Renal pelvis (tissue), 4 donors: Measurements from ENCODE around the gene PRKCB. TPM values are rescaled to one million over a fixed set of nuclear protein-coding genes. Genes with fewer than 3 reads are reported as not detected.
A peak's percentile ranks its signal among the peaks of the same experiment; 100 is the strongest.

Experiments
- DNase-seq: peaks from one replicate; pipeline ENCODE4 v3.0.0-alpha.2; 2013
- polyA plus RNA-seq, 3 donors: library from polyadenylated mRNA; unstranded; fragments of 120-200 nt; gene quantifications; one replicate each; pipeline ENCODE4 v1.2.1, GENCODE V29; 2013; ENCODE audit not compliant: insufficient read length in 3 of 3

PRKCB gene
- polyA plus RNA-seq, 3 donors: 2.6 to 4.5 (median 3.8) TPM

- DNase-seq: no peak
Observed at GRCh38 chr16:23934610-23935236, 98.9 kb downstream of the PRKCB start.

- DNase-seq: no peak
Observed at GRCh38 chr16:23940111-23940510, 104.3 kb downstream of the PRKCB start.

- DNase-seq: no peak
Observed at GRCh38 chr16:23941025-23941424, 105.2 kb downstream of the PRKCB start.

GRCh38 chr16:23941963-23942564, 106.3 kb downstream of the PRKCB start:
- peak; percentile 21 for DNase-seq

- no peak for DNase-seq
Observed at GRCh38 chr16:23943604-23944003, 107.8 kb downstream of the PRKCB start.

GRCh38 chr16:23944381-23944780, 108.6 kb downstream of the PRKCB start:
- no peak for DNase-seq

- no peak for DNase-seq
Observed at GRCh38 chr16:23945243-23945642, 109.5 kb downstream of the PRKCB start.

- DNase-seq: no peak
Observed at GRCh38 chr16:23947838-23948237, 112.1 kb downstream of the PRKCB start.

GRCh38 chr16:23948949-23949411, 113.2 kb downstream of the PRKCB start:
- no peak for DNase-seq

GRCh38 chr16:23949630-23950290, 114.0 kb downstream of the PRKCB start:
- no peak for DNase-seq

GRCh38 chr16:23950291-23950894, 114.6 kb downstream of the PRKCB start:
- DNase-seq: no peak

- no peak for DNase-seq
Observed at GRCh38 chr16:23950898-23951297, 115.1 kb downstream of the PRKCB start.

GRCh38 chr16:23952128-23952970, 116.6 kb downstream of the PRKCB start:
- no peak for DNase-seq

- no peak for DNase-seq
Observed at GRCh38 chr16:23952971-23953300, 117.2 kb downstream of the PRKCB start.

GRCh38 chr16:23953476-23953875, 117.7 kb downstream of the PRKCB start:
- DNase-seq: no peak

GRCh38 chr16:23955088-23955487, 119.3 kb downstream of the PRKCB start:
- DNase-seq: no peak

- no peak for DNase-seq
Observed at GRCh38 chr16:23957287-23957686, 121.5 kb downstream of the PRKCB start.

- DNase-seq: no peak
Observed at GRCh38 chr16:23959072-23959751, 123.4 kb downstream of the PRKCB start.

GRCh38 chr16:23959752-23960072, 123.9 kb downstream of the PRKCB start:
- no peak for DNase-seq

GRCh38 chr16:23960081-23960885, 124.5 kb downstream of the PRKCB start:
- no peak for DNase-seq

- DNase-seq: no peak
Observed at GRCh38 chr16:23962001-23962400, 126.2 kb downstream of the PRKCB start.
